Measurements from ENCODE around the gene C12orf56.
A peak's percentile ranks its signal among the peaks of the same experiment; 100 is the strongest.
"Not testable (repeated sequence)": the region's sequence is repeated elsewhere in the genome, so short reads cannot be mapped to it uniquely, and the experiment has no call there.

Gene C12orf56

DNA sequence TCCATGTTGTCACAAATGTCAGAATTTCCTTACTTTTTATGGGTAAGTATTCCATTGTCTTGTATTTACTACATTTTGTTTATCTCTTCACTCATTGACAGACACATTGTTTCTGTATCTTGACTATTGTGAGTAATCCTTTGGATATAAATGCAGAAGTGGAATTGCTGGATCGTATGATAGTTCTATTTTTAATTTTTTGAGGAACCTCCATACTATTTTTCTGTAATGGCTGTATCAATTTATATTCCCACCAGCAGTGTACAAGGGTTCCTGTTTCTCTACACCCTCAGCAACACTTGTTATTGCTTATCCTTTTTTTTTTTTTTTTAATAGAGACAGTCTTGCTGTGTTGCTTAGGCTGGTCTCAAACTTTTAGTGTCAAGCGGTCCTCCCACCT, 164.9 kb downstream of the C12orf56 start:
- no peak for DNase-seq

GRCh38 chr12:64222009-64222765, 168.4 kb downstream of the C12orf56 start, which contains the start of gene KICS2:
TSS of gene KICS2 (minus strand) at chr12:64222296. CDS start at chr12:64222237, 59 bp downstream.
- DNase-seq = peak; percentile 93

DNA sequence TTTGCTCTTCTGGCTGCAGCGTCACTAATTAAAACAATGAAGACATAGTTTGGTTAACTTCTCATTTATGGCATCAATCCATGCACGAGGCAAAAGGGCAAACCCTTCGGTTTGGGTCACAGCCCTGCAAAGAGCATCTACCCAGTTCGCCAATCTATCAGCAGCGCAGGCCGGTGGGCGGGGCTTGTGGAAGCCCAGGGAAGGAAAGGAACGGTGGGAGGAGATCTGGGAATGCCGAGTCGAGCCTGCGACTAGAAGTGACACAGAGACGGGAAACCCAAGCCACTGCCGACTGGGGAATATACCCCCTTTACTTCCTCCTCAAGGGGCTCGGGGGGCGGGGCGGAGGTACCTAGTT, 168.9 kb downstream of the C12orf56 start:
- DNase-seq = peak; percentile 69

- DNase-seq = no peak
Measured at GRCh38 chr12:64220046-64220445, 170.5 kb downstream of the C12orf56 start.

DNA sequence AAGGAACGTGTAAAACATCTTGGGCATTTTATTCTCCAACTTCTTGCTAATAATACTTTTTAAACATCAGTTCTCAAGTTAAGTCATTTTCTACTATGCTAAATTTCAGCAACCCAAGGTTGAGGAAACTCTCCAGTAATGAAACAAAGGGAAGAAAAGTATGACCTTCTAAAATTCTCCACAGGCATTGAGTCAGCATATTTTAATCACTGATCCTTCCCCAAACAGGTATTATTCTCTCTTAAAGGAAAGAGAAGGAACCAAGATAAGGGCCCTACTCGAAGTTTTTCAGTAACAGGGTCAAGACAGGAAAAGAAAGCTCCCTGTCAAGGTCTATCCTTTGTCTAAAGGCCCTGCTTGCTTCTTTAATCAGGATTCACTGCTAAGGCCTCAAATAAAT, 171.4 kb downstream of the C12orf56 start:
- DNase-seq = no peak

- no peak for DNase-seq
Measured at GRCh38 chr12:64218597-64218996, 172.0 kb downstream of the C12orf56 start.

GRCh38 chr12:64217643-64218042, 172.9 kb downstream of the C12orf56 start:
- DNase-seq = not testable (repeated sequence)

DNA sequence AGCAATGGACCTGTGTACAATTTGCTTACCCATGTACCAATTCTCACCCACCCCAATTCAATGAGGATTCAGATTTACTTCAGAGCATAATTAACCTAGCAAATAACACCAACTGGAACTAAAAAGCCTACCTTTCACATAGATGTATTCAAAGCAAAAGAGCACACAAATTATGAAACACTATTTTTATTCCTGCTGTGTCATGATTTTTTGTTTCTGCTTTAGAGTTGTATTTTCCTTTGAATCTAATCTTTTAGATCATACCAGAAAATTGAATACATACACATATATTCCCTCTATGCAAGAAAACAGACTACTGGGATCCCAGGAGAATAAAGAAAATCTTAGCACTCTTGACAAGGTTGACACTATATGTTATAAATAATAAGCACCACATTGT, 174.3 kb downstream of the C12orf56 start:
- no peak for DNase-seq

Measured in CD4-positive, alpha-beta T cell treated with Interleukin-6 for 4 hours (primary cell).